Measurements from ENCODE around the gene TNFRSF12A.

The TNFRSF12A gene

GRCh38 chr16:3035289-3035971 lies 15.3 kb downstream of the TNFRSF12A start:
- no peak for DNase-seq (ENCODE audit: low spot score)
- TF ChIP-seq, protein P1, sequence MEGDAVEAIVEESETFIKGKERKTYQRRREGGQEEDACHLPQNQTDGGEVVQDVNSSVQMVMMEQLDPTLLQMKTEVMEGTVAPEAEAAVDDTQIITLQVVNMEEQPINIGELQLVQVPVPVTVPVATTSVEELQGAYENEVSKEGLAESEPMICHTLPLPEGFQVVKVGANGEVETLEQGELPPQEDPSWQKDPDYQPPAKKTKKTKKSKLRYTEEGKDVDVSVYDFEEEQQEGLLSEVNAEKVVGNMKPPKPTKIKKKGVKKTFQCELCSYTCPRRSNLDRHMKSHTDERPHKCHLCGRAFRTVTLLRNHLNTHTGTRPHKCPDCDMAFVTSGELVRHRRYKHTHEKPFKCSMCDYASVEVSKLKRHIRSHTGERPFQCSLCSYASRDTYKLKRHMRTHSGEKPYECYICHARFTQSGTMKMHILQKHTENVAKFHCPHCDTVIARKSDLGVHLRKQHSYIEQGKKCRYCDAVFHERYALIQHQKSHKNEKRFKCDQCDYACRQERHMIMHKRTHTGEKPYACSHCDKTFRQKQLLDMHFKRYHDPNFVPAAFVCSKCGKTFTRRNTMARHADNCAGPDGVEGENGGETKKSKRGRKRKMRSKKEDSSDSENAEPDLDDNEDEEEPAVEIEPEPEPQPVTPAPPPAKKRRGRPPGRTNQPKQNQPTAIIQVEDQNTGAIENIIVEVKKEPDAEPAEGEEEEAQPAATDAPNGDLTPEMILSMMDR (IDR thresholded peaks at IDR 0.05; ENCODE audit: borderline replicate concordance, control extremely low read depth, extremely low read depth, insufficient read depth, missing control alignments) = no peak
- in situ Hi-C loops (cut with MboI; ENCODE audit: low sequenced_read_pairs, unreplicated experiment) = no loop called here

DNA sequence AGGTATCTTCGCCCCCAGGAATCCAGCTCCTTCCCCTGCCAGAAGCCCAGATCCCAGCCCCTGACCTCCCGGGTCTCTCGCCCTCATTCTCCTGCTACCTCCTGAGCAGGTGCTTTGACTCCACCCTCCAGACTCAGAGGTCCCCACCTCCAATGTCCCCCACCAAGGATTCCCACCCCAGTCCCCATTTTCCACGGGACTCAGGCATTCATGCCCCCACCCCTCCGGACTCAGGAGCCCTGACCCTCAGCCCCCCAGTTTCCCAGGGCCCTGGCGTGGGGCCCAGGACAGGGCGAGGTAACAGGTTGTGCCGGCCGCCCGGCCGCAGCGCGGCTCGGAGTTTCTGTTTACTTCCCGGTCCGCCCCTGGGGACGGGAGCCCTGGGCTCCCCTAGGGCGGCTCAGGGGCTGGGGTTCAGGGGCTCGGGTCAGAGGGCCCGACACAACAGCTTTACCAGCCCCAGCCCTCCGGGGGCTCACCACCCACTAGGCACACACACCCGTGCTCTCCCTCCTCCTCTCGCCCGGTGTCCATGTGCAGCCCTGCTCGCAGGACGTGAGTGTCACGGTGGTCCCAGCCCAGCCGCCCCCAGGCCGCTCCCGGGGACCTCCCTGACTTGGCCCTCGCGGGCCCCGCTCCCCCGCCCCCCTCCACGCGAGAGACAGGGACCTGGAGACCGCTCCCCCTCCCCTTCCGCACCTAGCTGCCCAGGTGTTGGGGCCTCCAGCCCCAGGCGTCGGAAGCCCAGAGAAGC lies 16.0 kb downstream of the TNFRSF12A start:
- in situ Hi-C loops (cut with MboI; ENCODE audit: low sequenced_read_pairs, unreplicated experiment) = no loop called here
- DNase-seq (ENCODE audit: low spot score) = no peak
- TF ChIP-seq, protein P1 (IDR thresholded peaks at IDR 0.05; ENCODE audit: borderline replicate concordance, control extremely low read depth, extremely low read depth, insufficient read depth, missing control alignments) = no peak

GRCh38 chr16:3036726-3037315 lies 16.7 kb downstream of the TNFRSF12A start, which contains the start of gene BICDL2:
TSS of gene BICDL2 (minus strand) at chr16:3036944. CDS start at chr16:3035496, 1,448 bp downstream.
- in situ Hi-C loops (cut with MboI; ENCODE audit: low sequenced_read_pairs, unreplicated experiment) = no loop called here
- DNase-seq (ENCODE audit: low spot score) = no peak
- TF ChIP-seq, protein P1 (IDR thresholded peaks at IDR 0.05; ENCODE audit: borderline replicate concordance, control extremely low read depth, extremely low read depth, insufficient read depth, missing control alignments) = no peak

- peak; percentile 23 for DNase-seq (ENCODE audit: low spot score)
- TF ChIP-seq, protein P1 (IDR thresholded peaks at IDR 0.05; ENCODE audit: borderline replicate concordance, control extremely low read depth, extremely low read depth, insufficient read depth, missing control alignments) = no peak
- in situ Hi-C loops (cut with MboI; ENCODE audit: low sequenced_read_pairs, unreplicated experiment) = no loop called here
Measured at GRCh38 chr16:3038256-3038655, 18.1 kb downstream of the TNFRSF12A start.

DNA sequence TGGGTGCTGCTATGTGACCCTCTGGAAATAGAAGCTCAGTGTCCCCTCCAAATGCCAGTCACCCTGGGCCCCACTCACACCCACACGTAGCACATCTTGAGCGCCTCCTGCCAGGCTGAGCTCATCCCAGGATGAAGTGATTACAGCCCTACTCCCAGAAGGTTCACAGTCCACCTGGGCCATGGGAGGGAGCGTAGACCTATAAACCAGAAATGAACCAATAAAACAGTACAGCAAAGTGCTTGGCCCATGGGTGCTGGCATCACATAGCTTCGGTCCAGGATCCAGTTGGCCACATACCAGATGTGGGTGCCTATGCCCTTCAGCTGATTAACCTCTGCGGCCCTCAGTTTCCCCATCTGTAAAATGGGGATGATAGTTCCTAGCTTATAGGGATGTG lies 18.7 kb downstream of the TNFRSF12A start:
- in situ Hi-C loops (cut with MboI; ENCODE audit: low sequenced_read_pairs, unreplicated experiment) = no loop called here
- TF ChIP-seq, protein P1 (IDR thresholded peaks at IDR 0.05; ENCODE audit: borderline replicate concordance, control extremely low read depth, extremely low read depth, insufficient read depth, missing control alignments) = no peak

GRCh38 chr16:3042376-3042775 lies 22.2 kb downstream of the TNFRSF12A start:
- TF ChIP-seq, protein P1 (IDR thresholded peaks at IDR 0.05; ENCODE audit: borderline replicate concordance, control extremely low read depth, extremely low read depth, insufficient read depth, missing control alignments) = no peak
- DNase-seq (ENCODE audit: low spot score) = no peak
- in situ Hi-C loops (cut with MboI; ENCODE audit: low sequenced_read_pairs, unreplicated experiment) = no loop called here

More for the DNA sequence above, 18.7 kb downstream of the TNFRSF12A start:
- DNase-seq (ENCODE audit: low spot score) = peak; percentile 11
